Thyroid gland (tissue), 4 donors: Measurements from ENCODE around the gene CUL5.

Source experiments
- CTCF ChIP-seq, 6 experiments: fragments of 200-600 bp in 3 of 6; fragments of 450-650 bp in 3 of 6; sonication (generic) in 3 of 6; IDR thresholded peaks; one replicate each; pipeline ENCODE4 v1.5.1; 2016 to 2019; ENCODE audit warnings: antibody characterized with exemption in 6 of 6, mild to moderate bottlenecking in 2 of 6, inconsistent platforms in 1 of 6, moderate library complexity in 1 of 6
- POLR2A ChIP-seq, 2 donors: fragments of 450-650 bp; IDR thresholded peaks; one replicate each; pipeline ENCODE4 v1.6.1; 2017; ENCODE audit warnings: antibody characterized with exemption in 2 of 2, mild to moderate bottlenecking in 2 of 2, moderate library complexity in 1 of 2

- TF ChIP-seq CTCF (IDR thresholded peaks at IDR 0.05) (no peak), POLR2A (IDR thresholded peaks at IDR 0.05) (no peak)
These were observed 25.3 kb downstream of the CUL5 start for GRCh38 chr11:108034034-108034433.
